HL-60 (cell line): ENCODE measurements around the gene PRKAG1.

Experiments used
- DNase-seq, 2 experiments: peaks; one replicate each; pipeline ENCODE4 v3.0.0-alpha.2; 2010 to 2020; ENCODE audit warnings: low read depth in 1 of 2, low spot score in 1 of 2
- H3K27ac ChIP-seq: fragments of 250-450 bp; sonication (Bioruptor Pico); replicated peaks from 2 replicates; pipeline ENCODE4 v1.5.1; 2020; ENCODE audit warnings: mild to moderate bottlenecking, moderate library complexity
- H3K27me3 ChIP-seq: fragments of 250-450 bp; sonication (Bioruptor Pico); 2 replicates; pipeline ENCODE4 v1.5.1; 2021; ENCODE audit warnings: mild to moderate bottlenecking, moderate library complexity; ENCODE audit not compliant: insufficient read depth, poor library complexity, severe bottlenecking
- H3K4me3 ChIP-seq: replicated peaks from 2 replicates; pipeline ENCODE4 v1.5.1; 2011; ENCODE audit warnings: mild to moderate bottlenecking, control low read depth, low read length; ENCODE audit not compliant: insufficient read depth
- CTCF ChIP-seq: IDR thresholded peaks from one replicate; pipeline ENCODE4 v1.5.1; 2011; ENCODE audit warnings: low read length, control low read depth, inconsistent platforms; ENCODE audit not compliant: insufficient read depth
- GABPA ChIP-seq: IDR thresholded peaks from 2 replicates; pipeline ENCODE4 v1.6.1; 2012; ENCODE audit warnings: low read depth
- POLR2AphosphoS5 ChIP-seq: IDR thresholded peaks from 2 replicates; pipeline ENCODE4 v1.6.1; 2012; ENCODE audit warnings: low read depth
- REST ChIP-seq: IDR thresholded peaks from 2 replicates; pipeline ENCODE4 v1.6.1; 2012; ENCODE audit warnings: low read depth; ENCODE audit not compliant: insufficient replicate concordance
- SPI1 ChIP-seq: IDR thresholded peaks from 2 replicates; pipeline ENCODE4 v1.6.1; 2012; ENCODE audit warnings: low read depth, mild to moderate bottlenecking, borderline replicate concordance

The PRKAG1 gene

GRCh38 chr12:49024543-49024942, 6.0 kb upstream of the PRKAG1 start:
- TF ChIP-seq CTCF (no peak), GABPA (no peak), SPI1 (no peak), REST (no peak), POLR2AphosphoS5 (no peak)
- no peak overlapping the region for H3K4me3 ChIP-seq
- no peaks in the 10 kb centered on the region for H3K27me3 ChIP-seq
- no peak for DNase-seq
- H3K27ac ChIP-seq = no peak overlapping the region

GRCh38 chr12:49023812-49024211, 5.2 kb upstream of the PRKAG1 start:
- no peaks in the 10 kb centered on the region for H3K27me3 ChIP-seq
- no peak for TF ChIP-seq CTCF
- TF ChIP-seq GABPA = no peak
- no peak for TF ChIP-seq POLR2AphosphoS5
- TF ChIP-seq SPI1 = no peak
- TF ChIP-seq REST = no peak
- no peak overlapping the region for H3K27ac ChIP-seq
- no peak overlapping the region for H3K4me3 ChIP-seq
- no peak for DNase-seq

- Histone ChIP-seq H3K27me3 (no peaks in the 10 kb centered on the region), H3K4me3 (no peak overlapping the region), H3K27ac (no peak overlapping the region)
- DNase-seq = no peak
- TF ChIP-seq SPI1 (no peak), POLR2AphosphoS5 (peak; percentile 36), REST (no peak), GABPA (no peak)
Measured at GRCh38 chr12:49022558-49023178, 4.1 kb upstream of the PRKAG1 start.
